Stimulated activated CD8-positive, alpha-beta memory T cell treated with anti-CD3 and anti-CD28 coated beads, Interleukin-15, amount 100 ng/mL, for 4 hours (primary cell): ENCODE measurements around the gene ABHD10.

Experiments
- DNase-seq, 2 donors: peaks; one replicate each; pipeline ENCODE4 v3.0.0-alpha.2; 2020; ENCODE audit warnings: low read depth in 2 of 2

ABHD10 gene

DNA sequence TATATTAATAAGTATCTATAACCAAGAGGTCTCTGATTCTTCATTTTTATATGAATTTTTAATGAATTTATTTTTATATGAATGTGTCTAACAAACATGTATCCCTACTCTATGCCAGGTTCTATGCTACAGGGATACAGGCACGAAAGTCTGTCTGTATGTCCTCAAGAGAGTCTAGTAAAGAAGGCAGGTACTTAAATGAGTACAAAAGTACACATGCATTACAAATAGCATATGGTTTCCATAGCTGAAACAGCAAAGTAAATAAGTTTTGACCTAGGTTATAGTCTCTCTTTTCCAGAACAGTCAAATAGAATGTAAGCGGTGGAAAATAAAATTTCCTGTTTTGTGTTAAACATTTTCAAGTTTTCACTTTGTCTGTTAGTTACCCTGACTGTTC, 13.3 kb upstream of the ABHD10 start:
- DNase-seq: no peak

DNA sequence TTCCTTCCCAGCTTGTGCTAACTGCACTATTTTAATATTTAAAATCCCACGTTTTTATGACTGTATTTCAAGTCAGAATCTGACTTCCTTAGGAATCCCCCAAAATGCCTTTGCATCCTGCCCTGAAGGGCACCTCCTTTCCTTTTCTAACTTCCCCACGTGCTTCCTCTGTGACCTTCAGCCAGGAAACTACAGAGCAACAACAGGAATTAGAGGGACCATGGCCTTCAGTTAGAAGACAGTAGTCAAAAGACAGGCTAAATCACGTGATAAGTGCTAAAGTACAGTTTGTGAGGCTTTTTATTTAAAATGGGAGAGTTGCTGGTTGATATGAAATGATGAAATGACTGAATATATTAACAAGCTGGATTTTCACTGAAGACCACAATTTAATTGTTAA, 11.8 kb upstream of the ABHD10 start:
- no peak for DNase-seq

DNA sequence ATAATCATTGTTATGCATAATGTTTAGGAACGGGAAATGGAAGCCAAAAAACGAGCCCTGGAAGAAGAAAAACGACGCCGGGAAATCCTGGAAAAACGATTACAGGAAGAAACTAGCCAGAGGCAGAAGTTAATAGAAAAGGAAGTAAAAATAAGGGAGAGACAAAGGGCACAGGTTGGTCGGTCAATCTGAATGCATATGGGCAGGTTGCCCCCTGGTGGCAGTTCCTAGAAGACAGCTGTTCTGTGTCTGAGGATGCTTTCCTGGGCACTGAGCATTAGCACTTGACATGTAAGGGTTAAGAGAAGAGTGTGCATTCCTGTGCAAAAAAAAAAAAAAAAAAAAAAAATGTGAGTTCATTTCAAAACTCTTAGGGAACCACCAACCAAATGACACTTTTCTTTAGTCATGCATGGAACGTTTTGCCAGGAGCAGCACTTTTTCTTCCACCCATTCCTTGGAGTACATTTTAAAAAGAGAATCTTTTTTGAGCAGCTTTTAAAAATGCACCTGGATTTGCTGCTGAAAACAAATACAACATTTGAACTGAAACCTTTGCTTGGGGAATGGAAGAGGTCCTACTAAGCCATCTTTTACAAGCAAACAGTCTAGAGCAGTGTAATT, 11.1 kb upstream of the ABHD10 start:
- DNase-seq: peak; percentile 39 to 62

DNA sequence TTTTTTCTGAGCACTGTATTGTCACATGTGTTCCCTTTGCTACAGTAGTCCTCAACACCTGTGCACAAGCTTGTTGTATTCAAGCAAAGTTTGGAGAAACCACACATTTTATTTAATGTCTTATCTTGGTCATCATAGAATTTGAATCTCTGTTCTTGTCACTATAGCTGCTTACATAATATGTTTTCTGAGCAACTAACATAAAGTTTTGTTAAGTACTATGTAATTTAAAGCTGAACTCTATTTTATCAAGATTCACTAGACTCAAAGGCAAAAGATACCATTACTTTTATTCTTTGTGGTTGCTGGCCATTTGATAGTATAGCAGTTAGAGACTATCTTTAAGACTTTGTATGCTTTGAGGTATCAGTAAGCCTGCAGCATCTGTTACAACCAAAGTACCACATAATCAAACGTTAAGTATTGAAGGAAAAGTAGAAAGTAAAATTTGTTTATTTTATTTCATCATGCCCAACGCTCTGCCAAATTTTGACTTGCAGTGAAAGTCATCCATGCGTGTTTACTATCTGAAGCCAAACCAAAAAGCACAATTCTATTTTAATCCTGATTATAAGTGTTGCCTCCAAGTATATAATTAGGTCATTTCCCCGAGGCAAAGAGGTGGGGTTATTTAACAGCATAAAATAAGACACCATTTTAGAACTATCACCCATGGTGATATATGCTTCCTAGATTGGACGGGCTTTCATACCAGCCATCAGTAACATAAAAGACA, 10.3 kb upstream of the ABHD10 start:
- DNase-seq: no peak

DNA sequence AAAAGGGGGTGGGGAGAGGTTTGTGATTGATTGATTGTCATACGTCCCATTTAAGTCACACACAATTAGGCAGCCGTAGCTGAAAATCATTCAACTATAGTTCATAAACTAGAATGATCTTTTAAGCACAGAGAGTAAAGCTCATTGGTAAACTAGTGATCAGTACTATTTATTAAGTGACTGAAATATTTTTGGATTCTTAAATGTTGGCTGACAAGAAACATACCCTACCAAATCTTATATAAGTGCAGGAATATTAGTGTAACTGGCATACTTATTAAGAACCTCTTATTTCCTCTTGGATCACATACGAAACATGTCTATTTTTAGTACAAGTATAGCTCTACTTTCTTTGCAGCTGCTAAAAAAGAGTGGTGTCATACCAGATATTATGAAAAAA, 8.4 kb upstream of the ABHD10 start:
- no peak for DNase-seq

DNA sequence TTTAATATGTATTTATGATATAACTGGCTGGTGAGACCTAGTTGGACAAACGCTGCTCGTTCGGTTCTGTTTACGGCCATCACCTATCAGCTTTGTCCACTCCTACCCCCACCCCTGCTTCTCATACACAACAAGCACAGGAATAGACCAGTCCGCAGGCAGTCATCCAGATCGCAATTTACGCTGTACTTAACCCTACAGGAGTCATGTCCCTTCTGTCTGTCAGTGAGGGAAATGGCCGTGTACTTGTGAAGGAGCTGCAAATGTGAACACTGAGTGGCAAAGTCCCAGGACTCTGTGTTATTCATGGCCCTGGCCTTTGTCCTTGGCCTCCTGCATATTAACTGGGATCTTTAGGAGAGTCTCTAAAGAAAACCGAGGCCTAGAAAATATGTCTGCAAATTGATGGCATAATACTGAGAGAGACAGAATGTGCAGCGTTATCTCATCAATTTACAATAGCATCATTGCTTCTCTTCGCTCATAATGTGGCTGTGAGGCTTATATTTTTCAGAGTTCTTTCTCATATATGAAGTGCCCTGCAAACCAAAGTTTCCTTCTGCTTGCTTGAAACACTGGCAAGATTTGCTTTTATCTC, 7.2 kb upstream of the ABHD10 start:
- no peak for DNase-seq

DNA sequence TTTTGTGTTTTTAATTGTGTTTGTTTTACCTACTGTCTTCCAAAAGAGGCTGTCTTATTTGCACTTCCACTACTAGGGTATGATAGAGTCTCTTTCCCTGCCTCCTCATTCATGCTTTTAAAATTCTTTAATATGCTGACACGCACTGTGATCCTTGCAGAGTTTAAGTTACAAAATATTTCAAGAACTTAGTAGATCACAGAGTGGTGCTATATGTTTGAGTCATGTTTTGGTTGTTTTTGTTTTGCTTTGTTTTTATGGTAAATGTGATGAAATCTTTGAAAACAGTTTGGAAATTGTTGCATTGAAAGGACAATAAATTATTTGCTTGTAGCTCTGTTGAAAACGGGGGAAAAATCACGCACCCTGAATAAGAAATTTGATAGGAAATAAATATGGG, 5.9 kb upstream of the ABHD10 start:
- no peak for DNase-seq

DNA sequence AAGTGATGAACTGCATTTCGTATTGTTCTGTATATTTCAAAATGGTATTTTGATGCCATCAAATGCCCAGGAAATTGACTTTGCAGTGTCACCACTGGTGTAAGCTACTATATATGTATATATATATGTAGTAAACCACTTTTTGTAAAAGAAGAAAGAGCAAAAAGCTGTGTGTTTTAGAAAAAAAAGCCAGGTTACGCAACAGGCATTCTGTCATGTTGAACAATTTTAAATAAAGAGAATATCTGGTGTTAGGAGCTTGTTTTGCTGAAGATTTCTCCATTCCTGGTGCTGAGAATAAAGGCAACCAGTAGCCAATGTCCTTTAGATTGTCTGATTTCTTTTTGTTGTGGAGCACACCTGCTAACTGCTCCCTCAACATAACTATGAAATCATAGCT, 3.7 kb upstream of the ABHD10 start:
- DNase-seq: no peak

DNA sequence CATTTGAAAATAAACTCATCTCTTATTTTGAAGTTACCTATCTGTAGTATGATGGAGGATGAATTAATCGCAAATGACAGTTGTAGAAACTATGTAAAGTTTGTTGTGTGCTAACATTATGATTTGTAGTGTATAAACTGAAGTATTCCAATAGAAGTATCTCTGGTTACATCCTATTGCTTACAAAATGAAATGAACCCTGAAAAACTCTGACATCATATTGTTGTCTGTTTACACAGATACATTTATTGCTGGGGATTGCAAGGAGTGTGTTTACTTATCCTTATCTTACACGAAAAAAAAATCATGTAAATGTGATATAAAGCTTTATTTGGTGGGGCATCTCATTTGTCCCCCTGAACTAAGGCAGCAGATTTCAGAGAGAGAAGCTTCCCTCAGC, 2.6 kb upstream of the ABHD10 start:
- no peak for DNase-seq

DNA sequence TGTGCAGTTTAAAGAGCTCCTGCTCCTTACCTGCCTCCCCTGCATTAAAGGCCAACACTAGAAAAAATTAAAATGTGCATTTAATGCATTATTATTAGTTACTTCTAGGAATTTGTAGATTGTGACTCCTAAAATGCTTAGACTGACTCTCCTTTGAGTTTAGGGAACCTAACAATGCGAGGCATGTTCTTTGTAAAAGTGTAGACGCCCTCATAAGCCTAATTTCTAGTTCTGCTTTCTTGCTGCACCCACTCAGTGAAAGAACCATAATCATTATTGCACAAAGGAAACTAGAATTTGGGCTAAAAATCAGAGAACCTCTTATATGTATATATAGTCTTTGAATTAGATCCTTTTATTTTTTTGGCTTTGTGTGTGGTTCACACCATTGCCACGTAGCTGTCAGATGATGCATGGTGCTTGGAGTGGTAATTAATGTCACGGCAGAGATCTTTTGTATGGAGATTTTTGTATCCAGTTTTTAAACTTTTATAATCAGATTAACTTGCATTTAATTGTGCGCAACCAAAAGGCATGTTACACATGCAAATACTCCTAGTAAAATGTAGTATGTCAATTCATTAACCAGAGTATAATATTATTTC, 710 bp downstream of the ABHD10 start:
- DNase-seq: no peak

DNA sequence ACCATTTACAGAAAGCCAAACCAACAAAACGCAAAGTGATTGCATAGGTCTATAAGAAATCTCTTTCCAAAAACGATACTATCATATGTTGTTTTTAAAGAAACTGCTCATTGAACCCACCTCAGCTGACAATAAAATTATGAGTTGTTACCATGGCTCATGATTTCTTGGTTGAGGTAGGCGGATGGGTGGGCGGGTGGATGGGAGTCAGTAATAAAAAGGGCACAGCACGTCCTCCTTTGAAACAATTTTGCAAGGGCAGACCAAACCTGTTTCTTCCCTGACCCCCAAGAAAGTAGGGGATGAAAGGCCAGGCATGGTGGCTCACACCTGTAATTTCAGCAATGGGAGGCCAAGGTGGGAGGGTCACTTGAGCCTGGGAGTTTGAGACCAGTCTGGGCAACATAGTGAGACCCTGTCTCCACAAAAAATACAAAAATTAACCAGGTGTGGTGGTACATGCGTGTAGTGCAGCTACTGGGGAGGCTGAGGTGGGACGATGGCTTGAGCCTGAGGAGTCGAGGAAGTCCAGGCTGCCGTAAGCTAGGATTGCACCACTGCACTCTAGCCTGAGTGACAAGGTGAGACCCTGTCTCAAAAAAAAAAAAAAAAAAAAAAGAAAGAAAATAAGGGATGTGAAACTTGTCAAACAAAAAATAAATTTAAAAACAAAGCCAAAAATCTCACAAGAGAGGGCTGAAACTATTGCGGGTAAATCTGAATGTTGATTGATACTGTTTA, 2.1 kb downstream of the ABHD10 start:
- DNase-seq: peak; percentile 18 to 32

DNA sequence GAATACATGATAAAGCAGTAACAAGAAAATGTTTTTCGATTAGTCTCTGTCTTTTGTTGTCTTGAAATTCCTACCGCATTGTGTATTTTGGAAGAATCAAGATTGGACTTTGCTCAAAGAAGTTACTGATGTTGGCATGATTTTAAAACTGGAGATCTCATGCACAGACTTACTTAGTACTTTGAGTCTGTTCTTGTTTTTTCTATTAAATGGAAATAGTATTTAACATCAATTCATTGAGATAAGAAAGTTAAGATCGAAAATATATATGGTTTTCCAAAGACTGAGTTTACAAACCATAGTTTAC, 2.6 kb downstream of the ABHD10 start:
- no peak for DNase-seq

DNA sequence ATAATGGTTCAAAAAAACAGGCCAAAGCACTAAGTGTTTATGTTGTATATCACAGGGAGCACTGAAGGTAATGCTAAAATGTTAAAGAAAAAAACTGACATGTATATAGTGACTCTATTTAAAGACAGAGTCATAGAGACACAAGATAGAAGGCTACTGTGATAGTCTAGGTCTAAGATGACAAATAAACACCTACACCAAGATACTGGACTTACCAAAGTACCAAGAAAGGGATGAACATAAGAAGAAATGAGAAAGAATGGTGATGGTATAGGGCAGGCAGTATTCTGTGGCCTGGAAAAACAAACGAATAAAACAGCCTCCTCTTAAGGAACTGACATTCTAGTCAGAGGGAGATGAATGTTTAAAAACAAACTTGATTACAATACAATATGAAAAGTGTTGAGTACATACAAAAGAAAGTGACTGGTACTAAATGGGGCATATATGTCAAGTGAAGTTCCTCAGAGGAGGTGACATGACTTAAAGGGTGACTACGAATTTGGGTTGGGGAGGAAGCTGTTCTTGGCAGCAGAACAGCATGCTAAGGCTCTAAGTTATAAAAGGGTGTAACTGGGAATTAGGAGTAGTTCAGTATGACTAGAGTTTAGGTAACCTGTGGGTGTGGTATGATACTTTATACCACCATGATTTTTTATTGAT, 5.9 kb downstream of the ABHD10 start:
- no peak for DNase-seq

DNA sequence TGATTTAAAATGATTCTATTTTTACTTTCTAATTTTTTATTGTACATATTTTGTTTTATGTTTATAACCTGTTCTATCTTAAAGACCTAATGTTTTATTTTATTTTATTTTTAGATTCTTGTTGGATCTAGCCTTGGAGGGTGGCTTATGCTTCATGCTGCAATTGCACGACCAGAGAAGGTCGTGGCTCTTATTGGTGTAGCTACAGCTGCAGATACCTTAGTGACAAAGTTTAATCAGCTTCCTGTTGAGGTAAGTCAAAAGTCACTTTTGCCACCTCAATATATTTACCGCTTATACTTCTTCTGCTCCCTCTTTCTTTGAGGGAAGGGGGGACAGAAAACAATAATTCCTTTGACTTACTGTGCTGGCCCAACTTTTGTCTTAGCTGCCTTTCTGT, 8.0 kb downstream of the ABHD10 start:
- no peak for DNase-seq

DNA sequence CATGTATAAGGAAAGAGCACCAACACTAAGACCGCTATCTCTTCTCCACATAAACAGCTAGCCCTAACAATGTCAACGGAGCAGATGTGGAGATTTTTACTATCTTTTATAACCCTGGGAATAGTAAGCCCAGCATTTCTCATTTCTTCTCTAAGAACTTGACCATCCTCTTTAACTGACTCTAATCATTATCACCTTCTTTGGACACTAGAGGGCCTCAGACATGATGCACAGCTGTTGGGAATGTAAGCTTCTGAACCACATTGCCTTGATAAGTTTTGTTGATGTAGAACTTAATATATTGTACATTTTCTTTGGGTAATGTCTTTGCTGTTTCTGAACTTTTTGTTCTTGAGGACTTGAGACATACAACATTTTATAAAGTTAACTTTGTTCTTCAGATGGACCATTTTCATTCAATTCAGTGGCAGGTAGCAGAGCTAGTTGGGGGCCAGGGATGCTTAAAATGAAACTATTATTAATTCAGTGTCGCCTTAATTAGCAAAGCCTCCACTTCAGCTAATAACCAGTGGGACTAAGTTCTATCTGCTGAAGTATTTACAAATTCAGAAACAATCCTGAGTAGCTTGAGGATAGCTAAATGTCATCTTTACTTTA, 10.3 kb downstream of the ABHD10 start:
- DNase-seq: no peak

DNA sequence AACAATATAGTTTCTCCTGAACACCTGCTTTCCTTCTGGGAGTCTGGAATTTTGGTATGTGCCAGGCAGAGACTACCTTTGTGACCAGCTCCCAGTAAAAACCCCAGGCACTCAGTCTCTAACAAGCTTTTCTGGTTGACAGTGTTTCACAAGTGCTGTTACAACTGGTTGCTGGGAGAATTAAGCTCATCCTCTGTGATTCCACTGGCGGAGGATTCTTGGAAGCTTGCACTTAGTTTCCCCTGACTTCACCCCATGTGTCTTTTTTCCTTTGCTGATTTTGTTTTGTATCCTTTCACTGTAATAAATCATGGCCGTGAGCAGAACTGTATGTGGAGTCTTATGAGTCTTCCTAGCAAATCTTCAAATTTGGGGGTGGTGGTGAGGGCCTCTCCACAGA, 14.2 kb downstream of the ABHD10 start:
- no peak for DNase-seq

DNA sequence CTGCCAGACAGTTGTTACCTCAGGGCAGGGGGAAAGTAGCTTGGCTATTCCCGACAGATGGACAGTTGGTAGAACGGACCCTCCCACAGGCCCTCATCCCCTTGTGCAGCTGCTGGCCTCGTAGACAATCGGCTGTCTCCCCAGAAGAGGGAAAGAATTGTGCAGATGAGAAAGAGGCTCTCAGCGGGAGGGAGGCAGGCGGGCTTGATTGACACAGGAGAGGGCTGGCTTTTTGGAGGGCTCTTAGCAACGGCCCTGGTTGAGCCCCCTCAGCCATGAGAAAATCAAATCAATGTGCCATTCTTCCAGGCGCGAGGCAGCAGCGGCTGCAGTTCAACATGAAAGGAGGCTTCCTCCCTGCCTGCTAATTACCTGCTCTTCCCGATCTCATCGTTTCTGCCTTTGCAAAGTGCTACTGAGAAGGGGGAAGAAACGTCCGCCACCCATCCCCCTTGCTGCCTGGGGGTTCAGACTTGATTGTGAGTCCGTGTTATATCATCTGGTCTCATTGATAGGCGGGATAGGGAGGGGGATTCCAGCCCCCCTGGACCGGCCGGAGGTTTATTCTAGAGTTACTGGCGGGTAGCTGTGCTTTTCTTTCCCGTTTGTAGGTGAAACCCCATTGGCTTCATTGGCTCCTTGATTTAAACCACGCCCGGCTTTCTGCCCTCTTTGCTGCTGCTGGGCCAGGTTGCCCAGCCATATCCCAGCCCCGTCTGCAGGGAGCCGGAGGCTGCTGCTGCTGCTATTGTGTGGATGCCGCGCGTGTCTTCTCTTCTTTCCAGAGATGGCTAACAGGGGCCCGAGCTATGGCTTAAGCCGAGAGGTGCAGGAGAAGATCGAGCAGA, 20.0 kb downstream of the ABHD10 start, which contains the start of gene TAGLN3:
TAGLN3 (plus strand) TSS at position 287 of the 848 bp plus-strand sequence; CDS start at position 788, 501 bp downstream.
- no peak for DNase-seq

DNA sequence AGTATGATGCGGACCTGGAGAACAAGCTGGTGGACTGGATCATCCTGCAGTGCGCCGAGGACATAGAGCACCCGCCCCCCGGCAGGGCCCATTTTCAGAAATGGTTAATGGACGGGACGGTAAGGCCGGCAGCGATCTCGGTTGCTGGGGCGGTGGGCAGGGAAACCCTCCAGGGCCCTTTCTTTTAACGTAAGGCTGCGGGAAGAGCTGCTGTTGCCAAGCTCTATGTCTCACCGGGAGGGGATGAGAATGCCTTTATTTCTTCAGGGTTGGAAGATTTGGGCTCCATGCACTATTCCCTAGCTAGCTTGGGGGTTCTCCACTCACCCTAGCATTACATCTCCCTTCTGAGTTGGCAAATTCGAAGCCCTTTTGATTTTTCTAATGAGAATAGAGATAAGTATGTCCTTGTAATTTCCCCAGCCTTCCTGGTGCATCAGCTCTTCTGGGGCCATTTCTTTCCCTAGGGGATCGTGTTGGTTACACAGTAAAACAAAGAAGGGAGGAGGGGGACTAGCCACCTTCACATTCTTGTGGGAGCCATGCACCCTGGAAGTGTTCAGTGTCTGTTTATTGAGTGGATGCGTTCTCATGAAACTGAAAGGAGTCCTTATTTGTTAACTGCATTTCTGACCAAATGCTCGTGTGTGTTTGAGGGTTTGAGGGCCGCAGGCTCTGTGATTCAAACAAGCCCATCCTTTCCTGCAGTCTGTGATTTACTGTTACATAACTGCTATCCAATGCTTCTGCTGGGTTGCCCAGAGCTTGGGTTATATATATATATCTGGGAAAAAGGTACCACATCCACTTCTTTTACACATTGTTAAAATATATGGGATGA, 20.9 kb downstream of the ABHD10 start:
- DNase-seq: no peak

DNA sequence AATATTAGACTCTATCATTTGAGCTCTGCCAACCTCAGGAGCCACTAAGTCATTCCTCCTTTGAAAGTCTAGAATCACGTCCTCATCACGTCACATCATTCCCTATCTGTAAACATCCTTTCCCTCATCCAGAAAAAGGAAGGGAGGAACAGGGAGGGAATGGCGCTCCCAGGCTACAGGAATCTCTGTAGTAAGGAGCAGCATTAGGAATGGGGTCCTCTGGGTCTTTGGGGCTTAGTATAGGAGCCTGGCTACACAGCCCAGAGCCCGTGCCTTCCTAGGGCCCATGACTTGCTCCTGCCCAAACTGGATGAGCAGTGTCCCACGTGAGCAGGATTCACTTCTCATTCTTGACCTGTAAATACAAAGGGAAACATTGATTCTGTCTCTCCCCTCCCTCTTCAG, 21.5 kb downstream of the ABHD10 start:
- no peak for DNase-seq
